Sigmoid colon (tissue), 7 donors: Measurements from ENCODE around the gene RTKN. TPM values are rescaled to one million over a fixed set of nuclear protein-coding genes. Genes with fewer than 3 reads are reported as not detected.

ENCODE experiments used
- DNase-seq: peaks from one replicate; pipeline ENCODE4 v3.0.0-alpha.2; 2019
- H3K27ac ChIP-seq, 4 donors: fragments of 200-600 bp; sonication (generic); one replicate each; pipeline ENCODE4 v1.5.1; 2016 to 2019; ENCODE audit warnings: mild to moderate bottlenecking in 1 of 4
- H3K27me3 ChIP-seq, 3 donors: fragments of 200-600 bp; sonication (generic); one replicate each; pipeline ENCODE4 v1.5.1; 2019; ENCODE audit warnings: mild to moderate bottlenecking in 1 of 3
- H3K36me3 ChIP-seq, 4 donors: fragments of 200-600 bp; sonication (generic); one replicate each; pipeline ENCODE4 v1.5.1; 2016 to 2019
- H3K4me1 ChIP-seq, 4 donors: fragments of 200-600 bp; sonication (generic); one replicate each; pipeline ENCODE4 v1.5.1; 2017 to 2019
- H3K4me3 ChIP-seq, 4 donors: fragments of 200-600 bp; sonication (generic); one replicate each; pipeline ENCODE4 v1.5.1; 2017 to 2019; ENCODE audit warnings: mild to moderate bottlenecking in 2 of 4, moderate library complexity in 1 of 4
- H3K9me3 ChIP-seq, 4 donors: fragments of 200-600 bp in 3 of 4; sonication (generic) in 3 of 4; one replicate each; pipeline versions ENCODE4 v1.5.1 to v1.6.1; 2013 to 2019
- CTCF ChIP-seq, 4 experiments: fragments of 450-650 bp in 3 of 4; fragments of 200-600 bp in 1 of 4; IDR thresholded peaks; one replicate each; pipeline ENCODE4 v1.5.1; 2016 to 2019; ENCODE audit warnings: antibody characterized with exemption in 4 of 4, mild to moderate bottlenecking in 3 of 4, moderate library complexity in 2 of 4
- EP300 ChIP-seq, 4 donors: sonication (generic); formaldehyde crosslinking; IDR thresholded peaks; one replicate each; pipeline ENCODE4 v1.6.1; 2017; ENCODE audit warnings: antibody characterized with exemption in 4 of 4
- POLR2A ChIP-seq, 2 donors: fragments of 450-650 bp; IDR thresholded peaks; one replicate each; pipeline ENCODE4 v1.6.1; 2016; ENCODE audit warnings: antibody characterized with exemption in 2 of 2, mild to moderate bottlenecking in 2 of 2, moderate library complexity in 2 of 2
- POLR2AphosphoS5 ChIP-seq, 4 donors: sonication (generic); formaldehyde crosslinking; IDR thresholded peaks; one replicate each; pipeline ENCODE4 v1.6.1; 2017; ENCODE audit warnings: antibody characterized with exemption in 4 of 4
- WGBS, 2 donors: extraction: QIAGEN DNeasy Blood & Tissue Kit; methylation state at CpG; one replicate each; pipeline ENCODE4 v1.1.7; 2013; 5-methylcytosine and 5-hydroxymethylcytosine counted together
- intact Hi-C: fragments of 100-400 bp; cut with DNase I; formaldehyde crosslinking; loops from one replicate; pipeline ENCODE4 v1.15.1; 2023
- polyA plus RNA-seq, 3 donors: library from polyadenylated mRNA; stranded (reverse); fragments of 200-250 nt; gene quantifications; one replicate each; pipeline ENCODE4 v1.2.3, GENCODE V29; 2013
- total RNA-seq, 4 donors: library from RNA; depleted of rRNA; stranded (reverse); fragments of >200 nt; gene quantifications; one replicate each; pipeline ENCODE4 v1.1.0, GENCODE V29; 2016
- donor health status: healthy with polysubstance abuse.
- donor health status: Bipolar disorder and iron deficiency.
- donor health status: healthy.

The RTKN gene
- total and polyA plus RNA-seq, 7 donors, result 13.5 to 44.6 (median 16.2) TPM

- TF ChIP-seq EP300 (IDR thresholded peaks at IDR 0.05), result no peak
- TF ChIP-seq POLR2A (IDR thresholded peaks at IDR 0.05), result peak in 1 of 2 donors; percentile 46
- peak; percentile 69 to 81 (median 78) for TF ChIP-seq POLR2AphosphoS5 (IDR thresholded peaks at IDR 0.05)
- TF ChIP-seq CTCF (IDR thresholded peaks at IDR 0.05), result peak; percentile 81 to 91 (median 84)
- Histone ChIP-seq H3K4me3 (peak within 1 kb of the TSS; percentile 62 to 79 (median 76)), H3K36me3 (peaks cover 0 to 58% (median 8%) of the 10 kb centered on the region in 4 donors), H3K4me1 (peaks cover 0 to 33% (median 28%) of the 10 kb centered on the region in 4 donors), H3K27me3 (no peaks in the 10 kb centered on the region), H3K27ac (peak within 1 kb of the TSS; percentile 87 to 92 (median 90)), H3K9me3 (no peaks in the 10 kb centered on the region)
- WGBS, 2 donors, result 1% methylated on average over 50 of the region's 50 CpGs
- intact Hi-C loops, result loop anchor here (1.0 to 2.0 kb wide), 5 partner anchors 24 to 104 kb away; partner anchors contain the start of genes AUP1, DOK1, HTRA2 and INO80B
- peak; percentile 98 for DNase-seq
These were observed 41.3 kb upstream of the RTKN start, which contains the start of the genes CCDC142 and TTC31 for GRCh38 chr2:74482801-74483674. TSS of gene CCDC142 (minus strand) at chr2:74482998. CDS start at chr2:74482837, 161 bp downstream. TSS of gene TTC31 (plus strand) at chr2:74483081. CDS start at chr2:74483096, 15 bp downstream.

- whole genome bisulfite sequencing, 2 donors, result 1 to 2% methylated on average over 80 of the region's 80 CpGs
- intact Hi-C loops, result loop anchor here (1.0 to 2.0 kb wide), 2 partner anchors 27 to 73 kb away; partner anchors contain the start of genes DOK1 and INO80B
- no peaks in the 10 kb centered on the region for H3K9me3 ChIP-seq
- H3K27ac ChIP-seq, result peak overlapping the region; percentile 87 to 92 (median 90)
- H3K4me3 ChIP-seq, result peak overlapping the region; percentile 62 to 79 (median 76)
- DNase-seq, result no peak
- no peaks in the 10 kb centered on the region for H3K27me3 ChIP-seq
- H3K4me1 ChIP-seq, result peaks cover 0 to 33% (median 28%) of the 10 kb centered on the region in 4 donors
- peaks cover 0 to 58% (median 8%) of the 10 kb centered on the region in 4 donors for H3K36me3 ChIP-seq
- TF ChIP-seq CTCF (IDR thresholded peaks at IDR 0.05) (no peak), POLR2A (IDR thresholded peaks at IDR 0.05) (no peak), EP300 (IDR thresholded peaks at IDR 0.05) (no peak), POLR2AphosphoS5 (IDR thresholded peaks at IDR 0.05) (no peak)
These were observed 40.4 kb upstream of the RTKN start for GRCh38 chr2:74481961-74482800.

- no peak for DNase-seq
- peak overlapping the region; percentile 62 to 79 (median 76) for H3K4me3 ChIP-seq
- WGBS, 2 donors, result 52 to 77% methylated on average over 3 of the region's 3 CpGs
- intact Hi-C loops, result no loop called here
- no peaks in the 10 kb centered on the region for H3K27me3 ChIP-seq
- H3K36me3 ChIP-seq, result peaks cover 0 to 56% (median 9%) of the 10 kb centered on the region in 4 donors
- H3K27ac ChIP-seq, result peak overlapping the region; percentile 87 to 92 (median 90)
- H3K9me3 ChIP-seq, result no peaks in the 10 kb centered on the region
- peaks cover 0 to 33% (median 28%) of the 10 kb centered on the region in 4 donors for H3K4me1 ChIP-seq
- no peak for TF ChIP-seq POLR2AphosphoS5 (IDR thresholded peaks at IDR 0.05)
- TF ChIP-seq EP300 (IDR thresholded peaks at IDR 0.05), result no peak
These were observed 39.7 kb upstream of the RTKN start for GRCh38 chr2:74481431-74481830.

GRCh38 chr2:74474899-74475298 lies 33.2 kb upstream of the RTKN start:
- Histone ChIP-seq H3K27me3 (no peaks in the 10 kb centered on the region), H3K4me3 (no peak overlapping the region), H3K27ac (no peak overlapping the region), H3K36me3 (peaks cover 0 to 54% (median 19%) of the 10 kb centered on the region in 4 donors), H3K4me1 (peaks cover 0 to 23% (median 21%) of the 10 kb centered on the region in 4 donors), H3K9me3 (no peaks in the 10 kb centered on the region)
- DNase-seq, result no peak
- WGBS, 2 donors, result 90 to 96% methylated on average over 5 of the region's 5 CpGs
- no peak for TF ChIP-seq POLR2A (IDR thresholded peaks at IDR 0.05)
- no peak for TF ChIP-seq POLR2AphosphoS5 (IDR thresholded peaks at IDR 0.05)
- TF ChIP-seq EP300 (IDR thresholded peaks at IDR 0.05), result no peak
- no peak for TF ChIP-seq CTCF (IDR thresholded peaks at IDR 0.05)
- intact Hi-C loops, result loop anchor here (10.0 kb wide), 2 partner anchors 550 to 650 kb away; partner anchors contain the start of genes DGUOK and STAMBP
